Measurements from ENCODE around the gene CDK14. TPM values are rescaled to one million over a fixed set of nuclear protein-coding genes. Genes with fewer than 3 reads are reported as not detected.

CDK14 gene
- total and polyA plus RNA-seq, 2 of the 8 experiments (the other 6 are each of a cell fraction or from before 2014, with no cell fraction given): 5.5 to 47.3 TPM

GRCh38 chr7:90701771-90702170, 105.7 kb downstream of the CDK14 start:
- H3K4ac ChIP-seq (replicated peaks; ENCODE audit: insufficient read length, low read depth, low read length): no peak overlapping the region
- H3K36me3 ChIP-seq (ENCODE audit: control insufficient read depth in 2 of 4, insufficient read depth in 4 of 4, low read length in 3 of 4): no peaks in the 10 kb centered on the region
- peaks cover 0 to 13% (median 5%) of the 10 kb centered on the region in 4 experiments; a peak in 5 of 7 replicates for H3K4me1 ChIP-seq (replicated peaks in 1 of 4; ENCODE audit: control insufficient read depth in 3 of 4, insufficient read depth in 4 of 4, low read length in 3 of 4)
- no peak overlapping the region for H3K4me3 ChIP-seq (ENCODE audit: extremely low read depth in 1 of 4, insufficient read depth in 2 of 4, low read depth in 3 of 4, low read length in 4 of 4)
- H3K9me3 ChIP-seq (ENCODE audit: insufficient read depth in 2 of 2, low read depth in 1 of 2, low read length in 1 of 2): no peaks in the 10 kb centered on the region
- H2BK5ac ChIP-seq (ENCODE audit: low read depth, low read length): no peak overlapping the region
- peak in 1 of 2 experiments; percentile 5; a peak in 1 of 4 replicates for TF ChIP-seq RAD21 (IDR thresholded peaks at IDR 0.05 in 1 of 2, conservative IDR thresholded peaks at IDR 0.05 in 1 of 2; ENCODE audit: low read depth in 2 of 2, low read length in 2 of 2)
- no peak for TF ChIP-seq RBBP5 (IDR thresholded peaks at IDR 0.05; ENCODE audit: borderline replicate concordance, low read depth, low read length)
- no peak for TF ChIP-seq CTBP2 (IDR thresholded peaks at IDR 0.05; ENCODE audit: borderline replicate concordance, insufficient read depth, insufficient read length, low read length)
- H3K56ac ChIP-seq (replicated peaks; ENCODE audit: insufficient read length, low read depth, low read length): no peak overlapping the region
- H3K18ac ChIP-seq (ENCODE audit: extremely low read depth, low read length): no peak overlapping the region
- H4K5ac ChIP-seq (ENCODE audit: insufficient read length, low read depth, low read length): no peak overlapping the region
- H3K9ac ChIP-seq (replicated peaks in 1 of 4; ENCODE audit: extremely low read depth in 1 of 4, low read depth in 3 of 4, low read length in 3 of 4): no peak overlapping the region
- WGBS, 2 experiments (ENCODE audit: extremely low coverage in 1 of 2, insufficient coverage in 1 of 2, insufficient read length in 1 of 2, insufficient replicate concordance in 2 of 2, low coverage in 1 of 2, low lambda C conversion rate in 2 of 2, missing lambda C conversion rate in 1 of 2): 52% methylated on average over 6 of the region's 6 CpGs; no CpG with 5 or more reads in 1 of the 2 experiments
- CTCF ChIA-PET (ENCODE audit: partially characterized antibody): interaction anchor here (0.6 to 1.7 kb wide), 12 partner anchors 8 to 92 kb away, joined by 3 to 7 read pairs (median 3); no protein-coding TSS in a partner anchor
- H3K23me2 ChIP-seq (ENCODE audit: low read depth, low read length): no peaks in the 10 kb centered on the region
- H3K23ac ChIP-seq (ENCODE audit: insufficient read length): no peak overlapping the region
- H2AFZ ChIP-seq (ENCODE audit: low read length): no peak overlapping the region
- H2BK120ac ChIP-seq (replicated peaks; ENCODE audit: low read depth, low read length): no peak overlapping the region
- H4K8ac ChIP-seq (ENCODE audit: extremely low read depth, insufficient read depth, low read length): no peak overlapping the region
- no peaks in the 10 kb centered on the region for H3K79me1 ChIP-seq (ENCODE audit: low read depth, low read length)
- no peak overlapping the region; a peak in 1 of 4 replicates for H3K4me2 ChIP-seq (ENCODE audit: insufficient read depth in 1 of 2, low read depth in 2 of 2, low read length in 2 of 2)
- H4K91ac ChIP-seq (replicated peaks; ENCODE audit: insufficient read length, low read length): no peak overlapping the region
- no peak for DNase-seq (ENCODE audit: low read depth in 1 of 2, low spot score in 2 of 2)
- H2BK12ac ChIP-seq (ENCODE audit: low read depth, low read length): no peak overlapping the region
- POLR2A ChIA-PET (ENCODE audit: partially characterized antibody): interaction anchor here (0.6 to 0.7 kb wide), 2 partner anchors 10 to 19 kb away, joined by 3 to 4 read pairs; no protein-coding TSS in a partner anchor
- H3K27ac ChIP-seq (ENCODE audit: low read depth, low read length): no peak overlapping the region
- no peaks in the 10 kb centered on the region for H3K79me2 ChIP-seq (ENCODE audit: control insufficient read depth in 1 of 2, insufficient read depth in 2 of 2, low read length in 2 of 2)
- H3K27me3 ChIP-seq (replicated peaks in 1 of 4; ENCODE audit: control insufficient read depth in 3 of 4, extremely low read depth in 1 of 4, insufficient read depth in 3 of 4, low read length in 3 of 4): no peaks in the 10 kb centered on the region
- no peak overlapping the region for H2AK5ac ChIP-seq (ENCODE audit: low read depth, low read length)
- H3K14ac ChIP-seq (ENCODE audit: insufficient read length): no peak overlapping the region
- H2BK20ac ChIP-seq (ENCODE audit: low read length): no peak overlapping the region
- H2BK15ac ChIP-seq (ENCODE audit: low read length): no peak overlapping the region
- H4K20me1 ChIP-seq (replicated peaks in 1 of 2; ENCODE audit: control insufficient read depth in 1 of 2, insufficient read depth in 2 of 2, low read length in 2 of 2): no peaks in the 10 kb centered on the region
- FAIRE-seq: peak; percentile 81
